Measurements from ENCODE around the gene ACKR3. TPM values are rescaled to one million over a fixed set of nuclear protein-coding genes. Genes with fewer than 3 reads are reported as not detected.

The ACKR3 gene
- total and polyA plus RNA-seq, 10 of the 15 experiments (the other 5 are each of a cell fraction or from before 2014, with no cell fraction given) = 3.0 to 154 (median 6.4) TPM

DNA sequence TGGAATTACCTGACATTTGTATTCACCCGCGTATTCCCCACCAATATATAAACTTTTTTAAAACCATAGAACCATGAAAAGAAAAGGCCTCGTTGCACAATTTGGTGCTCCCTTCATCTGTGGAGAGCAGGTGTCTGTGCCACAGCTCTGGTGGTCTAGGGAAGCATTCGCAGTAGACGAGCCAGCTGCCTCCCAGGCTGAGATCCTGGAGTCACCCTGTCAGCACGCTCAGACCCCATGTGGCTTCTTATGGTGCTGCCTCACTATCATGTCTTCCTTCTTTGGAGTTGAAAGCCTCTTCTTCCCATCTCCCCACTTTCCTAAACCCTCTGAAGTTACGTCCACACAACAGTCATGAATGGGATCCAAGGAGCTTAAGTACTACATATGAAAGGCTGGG lies 38.4 kb upstream of the ACKR3 start:
- no peaks in the 10 kb centered on the region for H3K9me3 ChIP-seq (replicated peaks; ENCODE audit: control insufficient read depth, insufficient read depth, low read length)
- WGBS (ENCODE audit: insufficient coverage, insufficient replicate concordance, low lambda C conversion rate, missing lambda C conversion rate) = 77% methylated on average over 7 of the region's 7 CpGs
- POLR2A ChIA-PET = interaction anchor here (1.0 to 1.9 kb wide), 2 partner anchors 13 to 28 kb away, joined by 4 to 5 read pairs; no protein-coding TSS in a partner anchor
- TF ChIP-seq, protein P1, sequence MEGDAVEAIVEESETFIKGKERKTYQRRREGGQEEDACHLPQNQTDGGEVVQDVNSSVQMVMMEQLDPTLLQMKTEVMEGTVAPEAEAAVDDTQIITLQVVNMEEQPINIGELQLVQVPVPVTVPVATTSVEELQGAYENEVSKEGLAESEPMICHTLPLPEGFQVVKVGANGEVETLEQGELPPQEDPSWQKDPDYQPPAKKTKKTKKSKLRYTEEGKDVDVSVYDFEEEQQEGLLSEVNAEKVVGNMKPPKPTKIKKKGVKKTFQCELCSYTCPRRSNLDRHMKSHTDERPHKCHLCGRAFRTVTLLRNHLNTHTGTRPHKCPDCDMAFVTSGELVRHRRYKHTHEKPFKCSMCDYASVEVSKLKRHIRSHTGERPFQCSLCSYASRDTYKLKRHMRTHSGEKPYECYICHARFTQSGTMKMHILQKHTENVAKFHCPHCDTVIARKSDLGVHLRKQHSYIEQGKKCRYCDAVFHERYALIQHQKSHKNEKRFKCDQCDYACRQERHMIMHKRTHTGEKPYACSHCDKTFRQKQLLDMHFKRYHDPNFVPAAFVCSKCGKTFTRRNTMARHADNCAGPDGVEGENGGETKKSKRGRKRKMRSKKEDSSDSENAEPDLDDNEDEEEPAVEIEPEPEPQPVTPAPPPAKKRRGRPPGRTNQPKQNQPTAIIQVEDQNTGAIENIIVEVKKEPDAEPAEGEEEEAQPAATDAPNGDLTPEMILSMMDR (IDR thresholded peaks at IDR 0.05 in 2 of 3, conservative IDR thresholded peaks at IDR 0.05 in 1 of 3; ENCODE audit: control insufficient read depth in 2 of 3, extremely low read depth in 1 of 3, insufficient read depth in 1 of 3, low read depth in 3 of 3, low read length in 3 of 3) = no peak
- TF ChIP-seq FOXM1 (IDR thresholded peaks at IDR 0.05; ENCODE audit: low read depth, low read length) = no peak
- TF ChIP-seq, protein P2, sequence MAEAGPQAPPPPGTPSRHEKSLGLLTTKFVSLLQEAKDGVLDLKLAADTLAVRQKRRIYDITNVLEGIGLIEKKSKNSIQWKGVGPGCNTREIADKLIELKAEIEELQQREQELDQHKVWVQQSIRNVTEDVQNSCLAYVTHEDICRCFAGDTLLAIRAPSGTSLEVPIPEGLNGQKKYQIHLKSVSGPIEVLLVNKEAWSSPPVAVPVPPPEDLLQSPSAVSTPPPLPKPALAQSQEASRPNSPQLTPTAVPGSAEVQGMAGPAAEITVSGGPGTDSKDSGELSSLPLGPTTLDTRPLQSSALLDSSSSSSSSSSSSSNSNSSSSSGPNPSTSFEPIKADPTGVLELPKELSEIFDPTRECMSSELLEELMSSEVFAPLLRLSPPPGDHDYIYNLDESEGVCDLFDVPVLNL (IDR thresholded peaks at IDR 0.05; ENCODE audit: low read depth, low read length) = no peak
- TF ChIP-seq ESRRA (IDR thresholded peaks at IDR 0.05; ENCODE audit: low read length) = no peak
- TF ChIP-seq SREBF1 (IDR thresholded peaks at IDR 0.05; ENCODE audit: low read length) = no peak
- no peak for TF ChIP-seq NBN (IDR thresholded peaks at IDR 0.05)
- no peak for TF ChIP-seq ZNF207 (IDR thresholded peaks at IDR 0.05; ENCODE audit: borderline replicate concordance)
- TF ChIP-seq, protein P3, sequence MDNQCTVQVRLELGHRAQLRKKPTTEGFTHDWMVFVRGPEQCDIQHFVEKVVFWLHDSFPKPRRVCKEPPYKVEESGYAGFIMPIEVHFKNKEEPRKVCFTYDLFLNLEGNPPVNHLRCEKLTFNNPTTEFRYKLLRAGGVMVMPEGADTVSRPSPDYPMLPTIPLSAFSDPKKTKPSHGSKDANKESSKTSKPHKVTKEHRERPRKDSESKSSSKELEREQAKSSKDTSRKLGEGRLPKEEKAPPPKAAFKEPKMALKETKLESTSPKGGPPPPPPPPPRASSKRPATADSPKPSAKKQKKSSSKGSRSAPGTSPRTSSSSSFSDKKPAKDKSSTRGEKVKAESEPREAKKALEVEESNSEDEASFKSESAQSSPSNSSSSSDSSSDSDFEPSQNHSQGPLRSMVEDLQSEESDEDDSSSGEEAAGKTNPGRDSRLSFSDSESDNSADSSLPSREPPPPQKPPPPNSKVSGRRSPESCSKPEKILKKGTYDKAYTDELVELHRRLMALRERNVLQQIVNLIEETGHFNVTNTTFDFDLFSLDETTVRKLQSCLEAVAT (IDR thresholded peaks at IDR 0.05) = no peak
- TF ChIP-seq, protein P4, sequence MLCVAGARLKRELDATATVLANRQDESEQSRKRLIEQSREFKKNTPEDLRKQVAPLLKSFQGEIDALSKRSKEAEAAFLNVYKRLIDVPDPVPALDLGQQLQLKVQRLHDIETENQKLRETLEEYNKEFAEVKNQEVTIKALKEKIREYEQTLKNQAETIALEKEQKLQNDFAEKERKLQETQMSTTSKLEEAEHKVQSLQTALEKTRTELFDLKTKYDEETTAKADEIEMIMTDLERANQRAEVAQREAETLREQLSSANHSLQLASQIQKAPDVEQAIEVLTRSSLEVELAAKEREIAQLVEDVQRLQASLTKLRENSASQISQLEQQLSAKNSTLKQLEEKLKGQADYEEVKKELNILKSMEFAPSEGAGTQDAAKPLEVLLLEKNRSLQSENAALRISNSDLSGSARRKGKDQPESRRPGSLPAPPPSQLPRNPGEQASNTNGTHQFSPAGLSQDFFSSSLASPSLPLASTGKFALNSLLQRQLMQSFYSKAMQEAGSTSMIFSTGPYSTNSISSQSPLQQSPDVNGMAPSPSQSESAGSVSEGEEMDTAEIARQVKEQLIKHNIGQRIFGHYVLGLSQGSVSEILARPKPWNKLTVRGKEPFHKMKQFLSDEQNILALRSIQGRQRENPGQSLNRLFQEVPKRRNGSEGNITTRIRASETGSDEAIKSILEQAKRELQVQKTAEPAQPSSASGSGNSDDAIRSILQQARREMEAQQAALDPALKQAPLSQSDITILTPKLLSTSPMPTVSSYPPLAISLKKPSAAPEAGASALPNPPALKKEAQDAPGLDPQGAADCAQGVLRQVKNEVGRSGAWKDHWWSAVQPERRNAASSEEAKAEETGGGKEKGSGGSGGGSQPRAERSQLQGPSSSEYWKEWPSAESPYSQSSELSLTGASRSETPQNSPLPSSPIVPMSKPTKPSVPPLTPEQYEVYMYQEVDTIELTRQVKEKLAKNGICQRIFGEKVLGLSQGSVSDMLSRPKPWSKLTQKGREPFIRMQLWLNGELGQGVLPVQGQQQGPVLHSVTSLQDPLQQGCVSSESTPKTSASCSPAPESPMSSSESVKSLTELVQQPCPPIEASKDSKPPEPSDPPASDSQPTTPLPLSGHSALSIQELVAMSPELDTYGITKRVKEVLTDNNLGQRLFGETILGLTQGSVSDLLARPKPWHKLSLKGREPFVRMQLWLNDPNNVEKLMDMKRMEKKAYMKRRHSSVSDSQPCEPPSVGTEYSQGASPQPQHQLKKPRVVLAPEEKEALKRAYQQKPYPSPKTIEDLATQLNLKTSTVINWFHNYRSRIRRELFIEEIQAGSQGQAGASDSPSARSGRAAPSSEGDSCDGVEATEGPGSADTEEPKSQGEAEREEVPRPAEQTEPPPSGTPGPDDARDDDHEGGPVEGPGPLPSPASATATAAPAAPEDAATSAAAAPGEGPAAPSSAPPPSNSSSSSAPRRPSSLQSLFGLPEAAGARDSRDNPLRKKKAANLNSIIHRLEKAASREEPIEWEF (IDR thresholded peaks at IDR 0.05; ENCODE audit: insufficient replicate concordance, low read depth, low read length) = no peak
- no peak for TF ChIP-seq ZBED1 (IDR thresholded peaks at IDR 0.05; ENCODE audit: borderline replicate concordance)
- no peak for TF ChIP-seq DPF2 (IDR thresholded peaks at IDR 0.05)
- TF ChIP-seq RELA (IDR thresholded peaks at IDR 0.05; ENCODE audit: borderline replicate concordance, partially characterized antibody) = no peak
- no peak for TF ChIP-seq SRF (IDR thresholded peaks at IDR 0.05; ENCODE audit: low read depth in 2 of 2, low read length in 2 of 2)

More for the DNA sequence above, 38.4 kb upstream of the ACKR3 start:
- CTCF ChIA-PET = interaction anchor here (1.0 to 6.4 kb wide), 7 partner anchors 9 to 39 kb away, joined by 5 to 92 read pairs (median 8); partner anchors contain the start of gene ACKR3
- H3K36me3 ChIP-seq (ENCODE audit: control insufficient read depth in 2 of 2, insufficient read depth in 2 of 2, low read length in 1 of 2) = no peaks in the 10 kb centered on the region
- H3K4me2 ChIP-seq (ENCODE audit: control insufficient read depth, insufficient read depth) = no peak overlapping the region
- DNase-seq (ENCODE audit: low read depth, low spot score) (no peak), ATAC-seq (no peak), FAIRE-seq (no peak)
- H3K4me3 ChIP-seq = no peak overlapping the region
- H3K27me3 ChIP-seq (replicated peaks in 1 of 2; ENCODE audit: control insufficient read depth in 2 of 2, insufficient read depth in 2 of 2, low read length in 1 of 2) = no peaks in the 10 kb centered on the region
- H3K27ac ChIP-seq (ENCODE audit: control insufficient read depth, insufficient read depth) = no peak overlapping the region
- no peaks in the 10 kb centered on the region for H4K20me1 ChIP-seq (ENCODE audit: control insufficient read depth, insufficient read depth)
- no peak overlapping the region for H3K9ac ChIP-seq (ENCODE audit: control insufficient read depth, insufficient read depth, low read length)
- no peak overlapping the region for H2AFZ ChIP-seq (ENCODE audit: control insufficient read depth, low read depth, low read length)
- BruUV-seq (replicated peaks) = no TSS peak
- SMC1A ChIA-PET (ENCODE audit: uncharacterized antibody, unreplicated experiment) = interaction anchor here (1.0 to 7.0 kb wide), 6 partner anchors 13 to 39 kb away, joined by 3 to 85 read pairs (median 6); partner anchors contain the start of gene ACKR3
- peaks cover under 1% of the 10 kb centered on the region for H3K4me1 ChIP-seq (ENCODE audit: control insufficient read depth, insufficient read depth, low read length)
- RAD21 ChIA-PET (ENCODE audit: unreplicated experiment) = interaction anchor here (1.1 to 4.2 kb wide), 7 partner anchors 13 to 177 kb away, joined by 3 to 40 read pairs (median 7); partner anchors contain the start of gene ACKR3
- in situ Hi-C loops (cut with MboI) = no loop called here
- intact Hi-C loops (cut with micrococcal nuclease; ENCODE audit: unreplicated experiment) = no loop called here
- H3K79me2 ChIP-seq (ENCODE audit: control insufficient read depth, insufficient read depth, low read length) = no peaks in the 10 kb centered on the region
